Measurements from ENCODE around the gene OLFML2A. TPM values are rescaled to one million over a fixed set of nuclear protein-coding genes. Genes with fewer than 3 reads are reported as not detected.

The OLFML2A gene
- total and polyA plus RNA-seq, 2 of the 13 experiments (the other 11 are each of a cell fraction or from before 2014, with no cell fraction given): 0.01 to 0.02 TPM

DNA sequence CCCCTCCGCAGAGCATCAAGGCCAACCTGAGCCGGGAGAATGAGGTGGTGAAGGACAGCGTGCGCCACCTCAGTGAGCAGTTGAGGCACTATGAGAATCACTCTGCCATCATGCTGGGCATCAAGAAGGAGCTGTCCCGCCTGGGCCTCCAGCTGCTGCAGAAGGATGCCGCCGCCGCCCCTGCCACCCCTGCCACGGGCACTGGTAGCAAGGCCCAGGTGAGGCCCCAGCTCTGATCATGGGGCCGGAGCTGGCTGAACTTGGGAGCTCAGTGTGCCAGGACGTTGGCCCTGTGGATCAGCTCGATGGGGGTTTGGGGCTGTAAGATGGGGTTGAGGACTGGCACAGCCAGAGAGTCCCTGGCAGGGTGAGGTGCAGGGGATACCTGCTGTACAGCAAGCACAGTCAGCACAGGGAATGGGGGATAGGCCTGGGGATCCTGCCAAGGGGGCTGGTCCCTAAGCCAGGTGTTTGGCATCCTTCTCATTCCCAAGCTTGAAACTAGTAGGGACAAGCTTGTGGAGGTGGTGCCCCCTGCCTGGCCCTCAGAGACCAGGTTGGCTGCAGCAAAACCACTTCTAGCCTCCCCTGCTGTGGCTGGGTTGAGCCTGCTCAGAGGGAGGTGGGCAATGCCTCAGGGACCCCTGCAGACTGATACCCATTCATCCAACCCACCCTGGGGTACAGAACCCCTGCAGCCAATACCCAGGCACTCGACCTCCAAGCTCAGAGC lies 22.5 kb downstream of the OLFML2A start (continued):
- TF ChIP-seq ZNF205 (CRISPR knock-in tag; IDR thresholded peaks at IDR 0.05) (no peak), MYC (CRISPR knock-in tag; IDR thresholded peaks at IDR 0.05; ENCODE audit: borderline replicate concordance) (no peak), FOXJ3 (CRISPR knock-in tag; IDR thresholded peaks at IDR 0.05; ENCODE audit: borderline replicate concordance) (no peak), NFE2L1 (CRISPR knock-in tag; IDR thresholded peaks at IDR 0.05; ENCODE audit: borderline replicate concordance) (no peak), WIZ (CRISPR knock-in tag; IDR thresholded peaks at IDR 0.05) (no peak), SP1 (IDR thresholded peaks at IDR 0.05) (no peak), SP1 (CRISPR knock-in tag; IDR thresholded peaks at IDR 0.05) (no peak)
- TF ChIP-seq, protein P1, sequence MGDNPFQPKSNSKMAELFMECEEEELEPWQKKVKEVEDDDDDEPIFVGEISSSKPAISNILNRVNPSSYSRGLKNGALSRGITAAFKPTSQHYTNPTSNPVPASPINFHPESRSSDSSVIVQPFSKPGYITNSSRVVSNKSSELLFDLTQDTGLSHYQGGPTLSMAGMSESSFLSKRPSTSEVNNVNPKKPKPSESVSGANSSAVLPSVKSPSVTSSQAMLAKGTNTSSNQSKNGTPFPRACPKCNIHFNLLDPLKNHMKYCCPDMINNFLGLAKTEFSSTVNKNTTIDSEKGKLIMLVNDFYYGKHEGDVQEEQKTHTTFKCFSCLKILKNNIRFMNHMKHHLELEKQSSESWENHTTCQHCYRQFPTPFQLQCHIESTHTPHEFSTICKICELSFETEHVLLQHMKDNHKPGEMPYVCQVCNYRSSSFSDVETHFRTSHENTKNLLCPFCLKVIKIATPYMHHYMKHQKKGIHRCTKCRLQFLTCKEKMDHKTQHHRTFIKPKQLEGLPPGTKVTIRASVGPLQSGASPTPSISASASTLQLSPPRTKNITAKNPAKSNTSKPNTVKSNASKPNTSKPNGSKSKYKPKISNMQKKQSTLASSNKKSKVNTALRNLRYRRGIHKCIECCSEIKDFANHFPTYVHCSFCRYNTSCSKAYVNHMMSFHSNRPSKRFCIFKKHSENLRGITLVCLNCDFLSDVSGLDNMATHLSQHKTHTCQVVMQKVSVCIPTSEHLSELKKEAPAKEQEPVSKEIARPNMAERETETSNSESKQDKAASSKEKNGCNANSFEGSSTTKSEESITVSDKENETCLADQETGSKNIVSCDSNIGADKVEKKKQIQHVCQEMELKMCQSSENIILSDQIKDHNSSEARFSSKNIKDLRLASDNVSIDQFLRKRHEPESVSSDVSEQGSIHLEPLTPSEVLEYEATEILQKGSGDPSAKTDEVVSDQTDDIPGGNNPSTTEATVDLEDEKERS (CRISPR knock-in tag; IDR thresholded peaks at IDR 0.05): no peak

Data from HepG2 (cell line).